HG03064 (cell line): ENCODE data around the gene SNRNP200.
"Not testable (repeated sequence)": the region's sequence is repeated elsewhere in the genome, so short reads cannot be mapped to it uniquely, and the experiment has no call there.

Source experiments
- ATAC-seq: cut with Tn5 transposase; IDR thresholded peaks from one replicate; pipeline ENCODE4 v1.9.1; 2021; ENCODE audit warnings: low read depth; ENCODE audit not compliant: unreplicated experiment

Gene SNRNP200

GRCh38 chr2:96325884-96326255 lies 20.5 kb upstream of the SNRNP200 start:
- ATAC-seq, result no peak

GRCh38 chr2:96325041-96325883 lies 19.9 kb upstream of the SNRNP200 start, which contains the start of gene ITPRIPL1:
ITPRIPL1 (plus strand) TSS chr2:96325317; CDS start chr2:96325840, 523 bp downstream.
- no peak for ATAC-seq

- no peak for ATAC-seq
Observed at GRCh38 chr2:96324721-96325040, 19.3 kb upstream of the SNRNP200 start.

GRCh38 chr2:96323849-96324248 lies 18.5 kb upstream of the SNRNP200 start:
- ATAC-seq, result no peak

DNA sequence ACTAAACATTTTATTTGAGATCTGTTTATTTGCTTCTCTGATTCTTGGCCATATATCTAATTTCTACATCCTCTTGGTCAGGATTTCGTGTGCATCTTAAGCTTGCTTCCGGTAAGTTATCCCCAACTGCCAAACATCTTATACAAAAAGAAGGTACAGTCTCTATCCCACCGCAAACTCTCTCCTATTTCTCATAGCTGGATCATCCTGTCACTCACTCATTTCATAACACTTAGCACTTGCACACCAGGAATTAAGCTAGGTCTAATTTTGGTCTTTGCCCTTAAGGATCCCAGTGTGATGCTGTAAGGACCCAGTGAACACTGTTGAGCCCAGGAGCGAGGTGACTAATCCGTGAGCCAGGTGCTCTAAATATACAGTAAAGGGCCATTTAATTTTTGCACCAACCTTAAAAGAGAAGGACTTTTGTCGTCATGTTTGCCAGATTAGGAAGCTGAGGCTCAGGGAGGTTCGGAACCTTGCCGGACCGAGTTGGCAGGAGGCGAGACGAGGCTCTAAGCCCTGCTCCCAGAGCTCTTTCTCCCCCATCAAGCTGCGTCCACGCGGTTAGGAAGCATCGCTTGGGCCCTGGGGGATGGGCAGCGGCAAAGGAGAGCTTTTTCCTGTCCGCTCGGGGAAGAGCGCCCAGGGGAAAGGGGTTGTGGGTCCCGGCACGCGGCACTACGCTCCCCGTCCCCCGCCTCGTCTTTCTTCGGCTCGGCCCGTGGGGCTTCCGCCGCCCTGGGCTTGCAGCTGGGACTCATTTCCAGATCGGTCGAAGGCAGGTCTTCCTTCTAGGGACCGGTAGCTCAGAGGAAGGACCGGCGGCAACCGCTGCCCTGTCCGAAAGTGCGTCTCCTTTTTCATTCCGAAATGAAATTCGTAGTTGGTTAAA lies 15.6 kb upstream of the SNRNP200 start:
- peak; percentile 24 for ATAC-seq

GRCh38 chr2:96320326-96320725 lies 15.0 kb upstream of the SNRNP200 start:
- no peak for ATAC-seq

GRCh38 chr2:96319396-96319795 lies 14.1 kb upstream of the SNRNP200 start:
- no peak for ATAC-seq

- no peak for ATAC-seq
Observed at GRCh38 chr2:96318723-96319122, 13.4 kb upstream of the SNRNP200 start.

GRCh38 chr2:96317584-96317997 lies 12.2 kb upstream of the SNRNP200 start:
- no peak for ATAC-seq

DNA sequence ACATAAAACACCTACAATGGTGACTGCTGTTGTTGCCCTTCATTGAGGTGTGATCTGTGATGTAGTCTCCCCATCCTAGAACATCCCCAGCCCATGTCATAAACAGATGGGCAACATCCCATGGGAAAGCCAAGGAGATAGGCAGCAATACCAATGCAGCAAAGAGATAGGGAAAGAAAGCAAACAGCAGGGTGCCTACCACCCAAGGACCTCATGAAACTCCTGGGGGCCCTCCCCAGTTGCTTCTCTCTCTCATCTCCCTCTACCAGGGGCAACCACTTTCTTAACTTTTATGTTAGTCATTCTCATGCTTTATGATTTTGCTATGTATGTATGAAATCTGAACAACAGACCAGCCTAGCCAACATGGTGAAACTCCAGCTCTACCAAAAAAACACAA lies 11.7 kb upstream of the SNRNP200 start:
- ATAC-seq, result no peak

DNA sequence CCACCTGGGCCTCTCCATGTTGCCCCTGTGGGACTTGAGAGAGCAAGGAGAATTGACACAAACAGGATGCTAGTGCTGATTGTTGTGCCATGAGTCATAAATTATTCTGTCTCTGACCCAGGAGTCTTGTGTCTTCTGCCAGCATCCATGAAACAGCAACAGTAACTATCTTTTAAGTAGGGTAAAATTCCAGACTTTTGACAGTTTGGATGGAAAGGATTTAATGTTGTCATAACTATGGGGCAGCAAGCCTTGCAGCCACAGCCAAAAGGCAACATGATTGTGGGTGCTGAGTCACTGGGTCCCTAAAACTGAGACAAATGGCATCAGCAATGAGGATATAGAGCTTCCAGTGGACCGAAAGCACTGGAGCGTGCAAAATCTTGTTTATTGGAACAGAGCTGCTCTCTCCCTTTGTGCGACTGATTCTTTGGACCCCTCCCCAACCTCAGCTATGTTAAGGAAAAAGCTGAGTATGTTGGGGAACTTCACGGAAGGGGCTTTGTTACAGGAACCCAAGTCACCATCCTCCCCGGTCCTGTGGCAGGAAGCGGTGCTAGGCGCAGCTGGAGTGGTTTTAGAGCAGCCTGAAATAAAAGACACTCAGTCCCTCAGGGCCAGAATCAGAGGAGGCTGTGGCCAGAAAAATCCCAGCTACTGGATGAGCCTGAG lies 10.2 kb upstream of the SNRNP200 start:
- no peak for ATAC-seq

GRCh38 chr2:96315005-96315399 lies 9.7 kb upstream of the SNRNP200 start:
- ATAC-seq, result no peak

- no peak for ATAC-seq
Observed at GRCh38 chr2:96308248-96308647, 2.9 kb upstream of the SNRNP200 start.

DNA sequence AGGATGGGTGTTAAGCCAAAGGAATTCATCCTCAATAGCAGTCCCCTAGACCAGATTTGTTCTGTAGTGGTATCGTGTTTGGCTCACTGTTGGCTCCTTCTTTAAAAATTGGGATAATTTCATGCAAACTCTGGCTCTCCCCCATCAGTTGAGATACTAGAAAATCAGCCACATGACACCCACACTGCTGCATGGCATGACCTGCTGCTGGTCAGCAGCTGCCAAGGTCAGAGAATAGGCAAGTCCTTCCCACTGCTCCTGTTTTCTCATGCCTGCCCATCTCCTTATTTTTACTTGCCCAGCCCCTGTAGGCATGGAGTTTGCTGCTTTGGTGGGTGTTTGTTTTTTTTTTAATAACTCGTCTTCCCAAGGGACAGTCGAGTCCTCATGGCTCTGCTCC lies 1.0 kb upstream of the SNRNP200 start:
- ATAC-seq, result no peak

- no peak for ATAC-seq
Observed at GRCh38 chr2:96305979-96306308, 598 bp upstream of the SNRNP200 start.

DNA sequence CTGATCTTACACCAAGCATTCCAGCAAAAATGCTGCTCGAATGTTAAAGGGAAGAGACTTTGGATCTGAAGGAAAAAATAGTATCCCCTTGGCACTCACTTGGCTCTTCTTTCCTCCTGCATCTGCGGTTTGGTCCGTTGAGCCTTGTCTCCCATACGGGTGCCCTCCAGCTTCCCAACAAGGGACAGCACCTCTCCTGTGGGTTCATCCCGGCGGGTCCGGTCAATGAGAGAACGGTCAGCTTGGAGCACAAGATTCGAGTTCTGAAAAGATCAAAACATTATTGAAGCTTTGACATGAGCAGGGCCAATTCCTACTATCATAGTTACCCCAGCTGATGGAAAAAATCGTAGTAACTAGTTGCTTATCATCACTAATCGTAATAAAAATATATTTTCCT lies 740 bp downstream of the SNRNP200 start:
- ATAC-seq, result no peak

DNA sequence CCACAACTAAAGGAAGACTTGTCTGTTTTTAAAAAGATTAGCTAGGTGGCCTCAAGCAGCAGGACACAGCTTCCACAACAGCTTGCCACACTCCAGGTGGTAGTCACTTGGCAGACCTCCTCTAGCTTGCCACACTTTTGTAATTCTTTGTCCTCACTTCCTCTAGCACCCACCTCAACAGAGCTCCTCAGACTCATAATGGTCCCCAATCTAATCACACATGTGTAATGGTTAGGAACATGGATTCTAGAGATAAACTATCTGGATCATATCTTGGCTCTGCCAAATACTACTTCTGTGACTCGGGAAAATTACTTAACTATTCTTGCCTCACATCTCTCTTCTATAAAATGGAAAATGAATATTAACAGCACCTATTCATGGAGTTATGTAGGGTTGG lies 3.5 kb downstream of the SNRNP200 start:
- no peak for ATAC-seq

DNA sequence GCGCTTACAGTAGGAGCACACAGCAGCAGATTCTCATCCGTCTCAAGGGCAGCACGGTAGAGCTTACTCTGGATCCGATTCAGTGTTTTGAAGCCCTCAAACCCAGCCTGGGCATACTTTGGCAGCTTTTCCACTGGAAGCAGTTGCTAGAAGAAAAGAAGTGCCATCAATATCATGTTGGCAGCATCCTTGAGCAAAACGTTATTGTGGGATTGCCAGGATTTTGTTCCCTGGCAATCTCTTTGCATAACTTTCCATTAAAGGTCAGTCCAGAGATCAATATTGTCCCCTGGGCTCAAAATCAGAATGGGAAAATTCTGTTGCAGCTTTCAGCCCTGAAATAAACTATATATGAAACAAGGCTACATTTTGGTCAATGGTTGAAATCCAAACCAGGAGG lies 8.4 kb downstream of the SNRNP200 start:
- no peak for ATAC-seq

DNA sequence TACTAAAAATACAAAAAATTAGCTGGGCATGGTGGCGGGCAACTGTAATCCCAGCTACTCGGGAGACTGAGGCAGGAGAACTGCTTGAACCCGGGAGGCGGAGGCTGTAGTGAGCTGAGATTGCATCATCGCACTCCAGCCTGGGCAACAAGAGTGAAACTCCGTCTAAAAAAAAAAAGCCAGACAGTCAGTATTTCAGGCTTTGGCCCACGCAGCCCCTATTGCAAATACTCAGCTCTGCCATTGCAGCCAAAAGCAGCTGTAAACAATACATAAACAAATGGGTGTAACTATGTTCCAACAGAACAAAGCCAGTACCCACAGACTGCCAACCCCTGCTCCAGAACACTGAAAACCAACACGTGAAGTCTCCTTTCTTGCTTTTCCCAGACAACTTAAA lies 11.1 kb downstream of the SNRNP200 start:
- ATAC-seq, result not testable (repeated sequence)

DNA sequence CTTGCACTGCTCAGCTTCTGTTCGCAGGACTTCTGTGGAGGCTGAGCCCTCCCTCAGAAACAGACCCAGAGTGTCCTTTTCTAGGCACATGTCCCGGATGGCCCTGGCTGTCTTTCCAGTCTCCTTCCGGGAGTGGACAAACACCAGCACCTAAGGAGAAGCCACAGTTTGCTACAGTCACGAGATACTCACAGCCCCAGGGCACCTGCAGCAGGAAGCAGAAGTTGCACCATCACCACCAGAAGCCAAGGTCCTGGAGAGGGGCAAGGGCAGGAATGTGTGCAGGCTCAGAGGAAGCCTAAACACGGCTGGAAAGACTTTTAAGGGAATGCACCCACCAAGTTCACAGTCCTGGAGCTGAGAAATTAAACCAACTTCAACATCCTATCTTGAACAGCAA lies 13.6 kb downstream of the SNRNP200 start:
- ATAC-seq, result no peak

- ATAC-seq, result no peak
Observed at GRCh38 chr2:96287273-96287856, 18.0 kb downstream of the SNRNP200 start.
